Activated CD4-positive, alpha-beta T cell treated with anti-CD3 and anti-CD28 coated beads, Interleukin-2, Interleukin-6, amounts not matched to agents 100 ng/mL and 50 ng/mL, durations not matched to agents 16 hours and 8 hours (primary cell): Measurements from ENCODE around the gene CS.

Experiments used
- DNase-seq: peaks from one replicate; pipeline ENCODE4 v3.0.0-alpha.2; 2020

The CS gene

DNA sequence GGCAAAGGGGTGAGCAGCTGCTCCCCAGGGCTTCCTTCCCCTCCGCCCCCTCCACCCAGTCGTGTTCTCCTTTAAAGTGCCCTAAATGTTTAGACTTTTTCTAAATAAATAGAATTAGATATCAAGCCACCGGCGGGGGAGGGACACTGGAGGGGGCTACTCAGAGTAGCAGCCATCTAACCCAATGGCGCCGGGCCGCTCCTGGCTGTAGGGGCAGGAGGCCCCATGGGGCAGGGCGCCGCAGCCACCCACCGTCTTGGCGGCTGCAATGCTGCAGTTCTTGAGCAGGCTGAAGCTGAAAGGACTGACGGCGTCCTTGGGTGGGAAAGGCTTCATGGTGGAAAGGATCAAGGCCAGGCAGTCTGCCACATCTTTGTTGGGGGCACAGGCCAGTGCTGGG lies 57.1 kb downstream of the CS start:
- no peak for DNase-seq

DNA sequence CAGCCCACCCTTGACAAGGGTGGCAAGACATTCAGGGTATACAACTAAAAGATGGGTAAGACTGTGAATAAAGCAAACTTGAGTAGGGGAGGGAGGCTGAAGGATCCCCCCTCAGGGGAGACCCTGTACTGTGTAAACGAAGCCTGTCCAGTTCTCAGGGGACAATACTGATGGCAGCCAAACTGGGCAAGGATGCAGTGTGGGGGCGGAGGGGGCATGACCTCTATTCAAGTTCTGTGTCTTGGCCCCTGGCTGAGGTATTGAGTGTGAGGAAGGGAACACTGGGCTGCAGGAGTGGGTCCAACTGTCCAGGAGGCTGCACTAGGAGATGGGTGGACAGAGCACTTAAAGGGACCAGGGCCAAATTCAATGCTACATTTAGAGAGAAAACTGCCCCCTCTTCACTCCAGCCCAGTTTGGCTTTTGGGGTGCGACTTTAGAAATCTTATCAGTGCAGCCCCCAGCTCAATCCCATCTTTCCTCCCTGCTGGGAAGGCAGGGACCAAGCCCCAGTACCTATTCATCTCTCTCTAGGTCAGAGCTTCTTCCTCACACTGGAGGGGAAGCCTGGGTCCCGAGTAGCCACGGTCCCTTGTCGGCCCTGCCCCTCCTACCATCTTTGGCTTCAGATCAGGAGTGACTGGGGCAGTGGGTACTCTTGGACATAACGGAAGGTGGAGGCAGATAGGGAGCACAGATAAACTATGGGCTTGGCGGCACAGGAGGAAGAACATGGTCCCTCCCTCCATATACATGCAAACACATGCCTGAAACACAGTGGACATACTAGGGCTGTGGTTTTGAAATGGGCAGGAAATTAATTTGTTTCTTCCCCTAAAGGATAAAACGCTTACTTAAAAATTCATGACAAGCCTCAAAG lies 58.5 kb downstream of the CS start:
- DNase-seq: no peak

DNA sequence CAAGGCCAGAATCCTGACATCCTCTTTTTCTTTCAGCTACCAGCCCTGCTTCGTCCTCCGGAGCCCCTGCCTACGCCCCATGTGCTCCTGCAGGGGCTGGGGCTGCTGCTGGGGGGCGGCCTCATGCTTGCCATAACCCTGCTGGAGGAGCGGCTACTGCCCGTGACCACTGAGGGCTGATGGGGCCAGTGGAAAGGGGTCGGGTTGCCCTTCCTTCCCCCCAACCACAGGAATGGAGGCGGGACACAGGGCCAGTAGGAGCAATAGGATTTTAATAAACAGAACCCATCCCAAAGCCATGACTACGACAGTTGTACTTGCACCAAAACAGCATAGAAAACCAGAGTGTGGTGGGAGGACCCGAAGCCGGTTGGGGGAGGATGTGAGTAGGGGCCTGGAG lies 62.6 kb downstream of the CS start:
- no peak for DNase-seq

- DNase-seq: no peak
Observed at GRCh38 chr12:56236985-56237384, 63.1 kb downstream of the CS start.

GRCh38 chr12:56236091-56236490 lies 64.0 kb downstream of the CS start:
- DNase-seq: no peak

- DNase-seq: no peak
Observed at GRCh38 chr12:56234746-56235436, 65.2 kb downstream of the CS start.

DNA sequence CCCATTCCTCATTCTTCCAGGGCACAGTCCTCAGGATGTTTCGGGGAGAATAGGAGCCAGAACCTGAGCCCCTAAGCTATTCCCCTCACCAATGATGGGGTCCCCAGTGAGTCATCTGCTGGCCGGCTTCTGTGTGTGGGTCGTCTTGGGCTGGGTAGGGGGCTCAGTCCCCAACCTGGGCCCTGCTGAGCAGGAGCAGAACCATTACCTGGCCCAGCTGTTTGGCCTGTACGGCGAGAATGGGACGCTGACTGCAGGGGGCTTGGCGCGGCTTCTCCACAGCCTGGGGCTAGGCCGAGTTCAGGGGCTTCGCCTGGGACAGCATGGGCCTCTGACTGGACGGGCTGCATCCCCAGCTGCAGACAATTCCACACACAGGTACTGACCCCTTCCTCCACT lies 68.9 kb downstream of the CS start:
- DNase-seq: no peak

GRCh38 chr12:56230432-56231183 lies 69.5 kb downstream of the CS start:
- DNase-seq: no peak

DNA sequence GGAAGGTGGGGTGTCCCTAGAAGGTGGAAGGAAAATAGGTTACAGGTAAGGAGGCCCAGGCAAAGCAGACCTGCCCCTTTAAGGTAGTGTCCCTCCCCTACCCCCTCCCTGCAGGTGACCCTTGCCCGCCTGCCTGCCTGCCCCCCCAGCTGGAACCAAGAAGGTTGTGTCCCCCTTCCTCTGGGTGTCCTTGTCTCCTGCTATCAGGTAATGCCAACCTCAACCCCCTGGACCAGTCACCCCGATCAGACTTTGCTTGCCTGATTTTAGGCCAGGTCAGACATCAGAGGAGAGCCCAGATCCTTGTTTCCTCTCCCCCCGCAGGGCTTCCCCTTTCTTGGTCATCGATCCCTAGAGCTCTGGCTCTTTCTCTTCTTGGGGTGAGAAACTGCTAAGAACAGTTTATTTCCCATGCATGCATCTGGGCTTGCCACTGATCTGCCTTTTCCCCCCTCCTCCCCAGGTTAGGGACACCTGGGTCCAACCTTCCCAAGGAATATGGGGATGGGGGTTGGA lies 70.2 kb downstream of the CS start, which contains the start of gene SLC39A5:
SLC39A5 (plus strand) TSS at position 136 of the 516 bp plus-strand sequence. CDS start 1,224 bp downstream, outside the sequence.
- no peak for DNase-seq

DNA sequence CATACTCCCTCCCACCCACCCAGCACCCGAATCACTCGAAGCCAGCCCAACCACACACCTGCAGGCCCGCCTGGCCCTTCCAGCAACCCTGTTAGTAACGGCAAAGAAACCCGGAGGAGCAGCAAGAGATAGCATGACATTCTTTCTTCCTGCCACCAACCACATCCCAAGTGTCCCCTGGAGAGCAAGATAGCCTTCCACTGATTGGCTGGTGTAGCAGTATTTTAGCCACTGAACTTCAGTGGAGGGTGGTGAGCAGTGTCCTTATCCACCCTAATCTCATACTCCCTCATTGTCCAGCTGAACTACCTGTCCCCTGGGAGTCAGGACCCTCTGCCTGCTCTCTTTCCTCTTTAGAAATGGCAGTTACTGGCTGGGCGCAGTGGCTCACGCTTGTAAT lies 71.0 kb downstream of the CS start:
- no peak for DNase-seq

- DNase-seq: no peak
Observed at GRCh38 chr12:56224954-56225353, 75.2 kb downstream of the CS start.

DNA sequence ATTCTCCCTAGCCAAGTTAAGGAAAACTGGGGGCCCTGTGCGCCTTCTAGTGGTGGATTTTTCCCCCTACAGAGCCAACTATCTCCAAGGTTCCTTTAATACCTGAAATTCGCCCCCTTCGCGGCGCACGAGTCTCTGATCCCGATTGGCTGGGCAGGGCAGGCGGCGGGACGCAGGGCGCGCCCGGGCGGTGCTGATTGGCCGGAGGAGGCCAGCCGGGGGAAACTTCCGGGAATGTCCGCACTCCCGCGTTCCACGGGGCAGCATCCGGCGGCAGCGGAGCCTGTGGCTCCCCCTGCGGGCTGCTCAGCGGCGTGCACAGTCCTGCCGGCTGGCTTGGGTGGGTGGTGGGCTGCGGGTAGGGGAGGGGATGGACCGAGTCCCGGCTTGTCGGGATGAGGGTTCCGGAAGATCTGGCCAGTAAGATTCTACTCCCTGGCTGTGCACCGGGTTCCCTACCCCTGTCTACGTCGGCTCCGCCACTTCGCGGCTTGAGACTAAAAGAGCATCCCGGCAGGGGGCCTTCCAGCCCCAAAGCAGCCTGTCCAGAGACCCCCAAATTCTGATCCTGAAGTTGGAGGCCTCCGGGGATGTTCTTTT lies 75.9 kb downstream of the CS start, which contains the start of gene NABP2:
NABP2 (plus strand) TSS at position 241 of the 600 bp plus-strand sequence. CDS start 515 bp downstream, outside the sequence.
- DNase-seq: peak; percentile 99

DNA sequence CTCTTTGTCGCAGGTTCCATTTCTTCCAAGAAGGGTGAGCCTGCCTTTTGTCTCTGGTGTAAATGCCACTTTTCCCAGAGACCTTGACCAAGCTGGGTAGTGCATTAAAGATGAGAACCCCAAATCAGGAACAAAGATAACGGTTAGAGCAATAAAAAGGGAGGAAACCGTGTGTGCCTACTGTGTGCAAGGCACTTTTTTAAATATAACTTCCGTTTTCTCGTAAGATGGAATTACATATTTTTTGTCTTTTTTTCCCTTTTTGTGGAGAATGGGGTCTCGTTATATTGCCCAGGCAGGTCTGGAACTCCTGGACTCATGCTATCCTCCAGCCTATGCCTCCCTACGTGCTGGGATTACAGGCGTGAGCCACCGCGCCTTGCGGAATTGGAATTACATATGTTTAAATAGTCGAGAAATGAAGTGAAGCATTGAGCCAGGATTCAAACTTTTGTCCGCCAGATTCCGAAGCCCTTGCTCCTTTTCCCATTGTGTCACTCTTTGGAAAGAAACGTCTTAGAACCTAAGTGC lies 76.5 kb downstream of the CS start:
- no peak for DNase-seq

- DNase-seq: no peak
Observed at GRCh38 chr12:56222531-56222895, 77.6 kb downstream of the CS start.

DNA sequence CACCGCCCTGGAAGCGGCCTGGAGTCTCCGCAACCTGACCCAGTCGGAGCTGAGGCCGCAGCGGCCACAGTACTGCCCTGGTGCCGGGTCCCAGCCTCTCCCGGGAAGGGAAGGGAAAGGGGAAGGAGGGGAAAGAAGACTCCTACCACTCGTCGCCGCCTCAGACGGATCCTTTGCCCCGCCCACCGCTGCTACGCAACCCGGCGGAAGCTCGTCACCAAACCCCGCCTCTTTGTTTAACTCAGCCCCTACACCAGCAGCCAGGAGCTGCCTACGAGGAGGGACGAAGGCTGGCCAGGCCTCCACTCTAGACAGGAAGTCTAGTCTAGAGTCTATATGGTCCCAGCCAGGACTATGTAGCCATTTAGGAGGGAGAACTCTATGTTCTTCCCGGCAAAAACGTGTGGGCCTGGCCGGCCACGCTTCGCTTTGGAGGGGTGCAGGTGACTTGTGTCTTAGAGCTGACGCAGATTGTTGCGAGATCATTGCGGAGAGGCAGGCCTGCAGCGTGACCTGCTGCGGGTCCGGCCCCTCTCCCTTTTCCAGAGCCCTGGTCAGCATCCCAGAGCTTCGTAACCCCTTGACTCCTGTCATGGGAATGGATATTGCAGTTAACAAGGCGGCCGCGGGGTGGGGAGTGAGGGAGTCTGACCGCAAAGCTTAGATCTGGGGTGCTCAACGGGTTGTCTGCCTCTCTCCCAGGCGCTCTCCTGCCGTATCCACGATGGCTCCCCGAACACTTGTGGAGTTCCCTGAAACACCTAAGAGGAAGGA lies 78.2 kb downstream of the CS start, which contains the start of gene RNF41:
RNF41 (minus strand) TSS at position 166 of the 774 bp plus-strand sequence. CDS start 7,875 bp downstream, outside the sequence.
- DNase-seq: peak; percentile 95
